NCI-H2171 treated with DMSO at 0.1 percent for 48 hours (cell line): Measurements from ENCODE around the gene SPDYC.
"Not testable (repeated sequence)": the region's sequence is repeated elsewhere in the genome, so short reads cannot be mapped to it uniquely, and the experiment has no call there.

ENCODE experiments used
- DNase-seq: peaks from one replicate; lab custom pipeline; 2025; lab: John Stamatoyannopoulos, UW

The SPDYC gene

DNA sequence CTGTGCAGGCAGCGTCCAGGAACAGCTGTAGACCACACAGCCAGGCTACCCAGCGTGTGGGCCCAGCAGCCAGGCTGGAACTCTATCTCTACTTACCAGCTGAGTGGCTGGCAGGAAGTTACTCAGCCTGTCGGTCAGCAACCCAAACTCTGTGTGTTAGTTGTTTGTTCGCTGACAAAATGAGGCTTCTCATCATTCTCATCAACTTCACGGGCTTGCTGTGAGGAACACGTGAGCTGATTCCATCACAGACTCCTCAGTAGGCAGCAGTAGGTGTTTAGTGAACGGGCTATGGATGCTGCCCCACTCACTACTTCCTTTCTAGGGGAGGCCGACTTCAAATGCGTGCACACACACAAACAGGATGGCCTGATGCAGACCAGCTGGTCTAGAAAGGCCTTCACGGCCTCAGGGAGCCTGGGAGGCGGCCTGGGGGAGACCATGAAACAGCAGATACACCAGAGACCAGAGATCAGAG is 830 bp upstream of the SPDYC start:
- no peak for DNase-seq

DNA sequence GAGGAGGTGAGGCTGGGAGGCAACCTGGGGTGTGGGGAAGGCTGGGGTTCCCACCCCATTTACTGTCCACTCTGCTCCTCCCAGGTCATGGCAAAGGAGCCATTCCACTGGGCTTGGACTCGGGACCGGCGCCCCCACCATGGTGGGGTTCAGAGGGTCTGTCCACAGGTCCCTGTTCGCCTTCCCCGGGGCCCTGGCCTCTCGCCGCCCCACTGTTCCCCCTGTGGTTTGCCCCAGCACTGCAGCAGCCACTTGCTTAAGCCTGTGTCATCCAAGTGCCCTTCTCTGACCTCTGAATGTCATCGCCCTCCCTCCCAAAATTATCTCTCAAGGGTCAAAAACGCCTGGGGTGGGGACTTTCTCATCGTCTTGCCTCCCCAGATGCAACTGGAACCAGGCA is 2.6 kb downstream of the SPDYC start:
- no peak for DNase-seq

GRCh38 chr11:65174571-65175010 is 4.6 kb downstream of the SPDYC start:
- not testable (repeated sequence) for DNase-seq

DNA sequence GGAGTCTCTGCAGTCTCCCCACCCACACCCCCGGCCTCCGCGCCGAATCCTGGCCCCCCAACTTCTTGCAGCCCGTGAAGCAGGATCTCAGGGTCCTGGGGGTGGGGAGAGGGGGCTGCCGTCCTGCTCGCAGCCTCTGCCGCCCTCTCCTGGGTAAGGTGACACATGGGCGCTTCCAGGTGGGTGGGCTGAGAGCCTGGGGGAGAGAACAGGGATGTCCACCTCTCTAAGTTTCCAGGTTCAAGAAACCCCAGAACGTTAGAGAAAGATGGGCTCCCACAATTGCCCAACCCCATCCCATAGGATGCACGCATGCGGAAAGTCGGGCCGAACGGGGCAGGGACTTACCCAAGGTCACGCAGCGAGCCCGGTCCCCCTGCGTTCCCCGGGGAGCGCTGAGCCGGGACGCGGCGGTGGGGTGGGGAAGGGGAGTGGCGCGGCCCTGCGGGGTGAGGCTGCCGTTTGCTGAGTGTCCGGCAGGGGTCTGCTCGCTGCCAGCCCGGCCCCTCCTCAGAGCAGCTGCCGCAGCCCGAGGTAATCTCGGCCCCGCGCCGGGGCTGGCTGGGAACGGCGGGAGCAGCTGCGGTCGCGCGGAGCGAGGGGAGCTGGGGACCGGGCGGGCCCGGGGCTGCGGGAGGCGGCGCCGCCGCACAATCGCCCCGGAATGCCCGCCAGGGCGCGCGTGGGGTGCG is 11.0 kb downstream of the SPDYC start:
- peak; percentile 72 for DNase-seq

DNA sequence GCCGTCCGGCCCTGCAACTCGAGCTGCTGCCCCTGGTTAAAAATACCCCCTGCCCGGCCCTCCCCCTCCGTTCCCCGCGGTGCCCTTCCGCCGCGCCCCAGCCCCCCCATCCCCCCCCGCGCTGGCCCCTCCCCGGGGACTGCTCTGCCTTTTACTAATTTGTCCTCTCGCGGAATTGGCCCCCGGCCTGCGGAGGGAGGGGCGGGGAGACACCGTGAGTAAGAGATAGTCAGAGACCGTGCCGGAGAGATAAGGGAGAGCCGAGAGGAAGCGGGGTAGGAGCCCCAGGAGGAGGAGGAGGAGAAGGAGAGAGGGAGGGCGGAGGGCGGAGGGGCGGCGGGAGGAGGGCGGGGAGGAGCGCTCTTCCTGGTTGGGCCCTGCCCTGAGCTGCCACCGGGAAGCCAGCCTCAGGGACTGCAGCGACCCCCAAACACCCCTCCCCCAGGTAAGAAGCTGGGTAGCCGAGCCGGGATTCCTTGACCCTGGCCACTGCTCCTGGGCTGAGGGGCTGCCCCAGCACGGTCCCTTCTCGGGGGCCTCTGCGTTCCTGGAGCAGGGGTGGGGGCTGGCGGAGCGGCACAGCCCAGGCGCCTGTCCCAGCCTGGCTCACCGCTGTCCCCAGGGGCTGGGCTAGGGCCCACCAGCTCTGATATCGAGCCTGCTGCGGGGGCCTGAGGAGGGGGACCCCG is 11.7 kb downstream of the SPDYC start, which contains the start of gene CAPN1:
Gene CAPN1, plus strand, starts transcription at position 360 of the 689 bp plus-strand sequence. CDS start 774 bp downstream, outside the sequence.
- peak; percentile 76 for DNase-seq

GRCh38 chr11:65182258-65183170 is 12.5 kb downstream of the SPDYC start:
- DNase-seq: peak; percentile 71

- peak; percentile 30 for DNase-seq
Observed at GRCh38 chr11:65183201-65183891, 13.3 kb downstream of the SPDYC start.

DNA sequence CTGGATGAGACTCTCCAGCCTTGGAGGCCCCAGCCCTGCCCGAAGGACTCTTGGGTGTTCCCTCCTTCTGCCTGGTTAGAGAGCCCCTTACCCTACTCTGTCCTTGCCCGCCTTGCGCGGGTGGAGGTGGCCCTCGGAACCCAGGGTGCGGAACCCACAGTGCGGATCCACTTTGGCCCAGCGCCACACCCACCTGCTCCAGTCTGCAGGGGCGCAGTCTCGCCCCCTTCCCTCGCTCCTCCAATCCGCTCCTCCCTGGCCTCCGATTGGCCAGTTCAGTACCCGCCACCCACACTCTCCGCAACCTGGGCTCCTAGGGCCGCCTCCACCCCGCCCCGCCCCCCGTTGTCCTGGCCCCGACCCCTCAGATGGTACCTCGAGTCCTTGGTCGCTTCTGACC is 14.1 kb downstream of the SPDYC start:
- no peak for DNase-seq

DNA sequence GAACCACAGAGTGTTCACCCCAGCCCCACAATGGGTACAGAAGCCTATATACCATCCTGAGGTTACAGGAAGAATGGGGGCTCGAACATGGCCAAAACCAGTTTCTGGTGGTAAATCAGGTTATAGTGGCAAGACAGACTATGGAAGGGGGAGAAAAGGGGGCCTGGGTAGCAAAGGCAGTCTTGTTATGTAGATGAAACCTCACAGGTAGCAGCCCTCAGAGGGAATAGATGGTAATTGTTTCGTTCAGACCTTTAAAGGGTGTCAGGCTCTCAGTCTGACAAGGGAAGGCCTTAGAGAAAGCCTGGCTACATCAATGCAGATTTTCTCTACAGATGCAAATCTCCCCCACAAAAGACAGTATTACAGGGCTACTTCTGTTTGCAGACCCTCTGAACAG is 15.1 kb downstream of the SPDYC start:
- no peak for DNase-seq

DNA sequence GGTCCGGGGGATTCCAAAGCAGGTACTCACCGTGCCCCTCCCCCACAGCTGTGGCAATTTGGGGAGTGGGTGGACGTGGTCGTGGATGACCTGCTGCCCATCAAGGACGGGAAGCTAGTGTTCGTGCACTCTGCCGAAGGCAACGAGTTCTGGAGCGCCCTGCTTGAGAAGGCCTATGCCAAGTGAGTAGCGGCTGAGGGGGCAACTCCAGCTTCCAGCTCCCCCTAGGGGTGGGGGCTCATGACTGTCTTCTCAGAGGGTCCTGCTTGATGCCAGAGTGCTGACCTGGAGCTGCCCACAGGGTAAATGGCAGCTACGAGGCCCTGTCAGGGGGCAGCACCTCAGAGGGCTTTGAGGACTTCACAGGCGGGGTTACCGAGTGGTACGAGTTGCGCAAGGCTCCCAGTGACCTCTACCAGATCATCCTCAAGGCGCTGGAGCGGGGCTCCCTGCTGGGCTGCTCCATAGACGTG is 15.9 kb downstream of the SPDYC start:
- no peak for DNase-seq

GRCh38 chr11:65186701-65187100 is 16.7 kb downstream of the SPDYC start:
- DNase-seq: no peak

DNA sequence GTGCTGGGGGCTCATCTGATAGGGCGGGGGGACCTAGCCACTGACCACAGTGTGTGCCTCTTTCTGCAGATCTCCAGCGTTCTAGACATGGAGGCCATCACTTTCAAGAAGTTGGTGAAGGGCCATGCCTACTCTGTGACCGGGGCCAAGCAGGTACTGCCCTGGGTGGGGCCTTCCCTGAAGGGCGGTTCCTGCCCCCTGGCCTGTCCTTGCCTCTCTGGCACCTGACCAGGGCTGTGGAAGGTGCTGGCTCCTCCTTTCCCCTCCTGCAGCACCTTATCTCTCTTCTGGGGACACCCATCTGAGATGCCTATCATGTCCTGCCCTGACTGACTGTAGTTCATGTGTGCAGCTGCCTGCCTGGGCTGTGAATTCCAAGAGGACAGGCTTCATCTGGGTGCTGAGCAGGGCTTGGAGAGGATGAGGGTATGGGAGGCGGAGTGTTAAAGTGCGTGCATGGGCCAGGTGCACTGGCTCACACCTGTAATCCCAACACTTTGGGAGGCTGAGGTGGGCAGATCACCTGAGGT is 17.2 kb downstream of the SPDYC start:
- no peak for DNase-seq

GRCh38 chr11:65187971-65188461 is 18.0 kb downstream of the SPDYC start:
- DNase-seq: no peak

- DNase-seq: no peak
Observed at GRCh38 chr11:65188486-65188885, 18.5 kb downstream of the SPDYC start.

DNA sequence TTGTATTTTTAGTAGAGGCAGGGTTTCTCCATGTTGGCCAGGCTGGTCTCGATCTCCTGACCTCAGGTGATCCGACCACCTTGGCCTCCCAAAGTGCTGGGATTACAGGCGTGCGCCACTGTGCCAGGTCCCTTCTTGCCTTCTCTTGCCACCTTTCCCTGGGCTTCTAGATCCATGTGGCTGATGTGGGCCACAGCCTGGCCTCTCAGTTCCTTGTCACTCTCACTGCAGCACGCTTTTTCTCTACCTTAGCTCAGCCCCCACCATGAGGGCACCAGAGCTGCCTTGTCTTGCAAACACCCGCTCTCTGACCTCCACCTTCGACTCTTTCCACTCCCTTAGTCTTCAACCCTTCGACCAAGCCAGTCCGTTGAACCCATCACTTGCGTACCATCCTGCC is 19.2 kb downstream of the SPDYC start:
- no peak for DNase-seq

DNA sequence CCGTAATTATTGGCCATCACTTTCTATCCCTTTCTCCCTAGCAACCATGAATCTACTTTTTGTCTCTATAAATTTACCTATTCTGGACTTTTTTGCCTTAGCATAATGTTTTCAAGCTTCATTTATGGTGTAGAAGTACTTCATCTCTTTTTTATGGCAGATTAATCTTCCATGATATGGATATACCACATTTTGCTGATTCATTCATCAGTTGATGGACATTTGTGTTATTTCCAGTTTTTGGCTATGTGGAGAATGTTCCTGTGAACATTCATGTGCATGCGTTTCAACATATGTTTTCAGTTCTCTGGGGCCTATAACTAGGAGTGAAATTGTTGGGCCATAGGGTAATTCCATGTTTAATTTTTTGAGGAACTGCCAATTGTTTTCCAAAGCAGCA is 24.5 kb downstream of the SPDYC start:
- no peak for DNase-seq

GRCh38 chr11:65204143-65204542 is 34.1 kb downstream of the SPDYC start:
- no peak for DNase-seq

- DNase-seq: peak; percentile 41
Observed at GRCh38 chr11:65204646-65205601, 34.9 kb downstream of the SPDYC start.

GRCh38 chr11:65205602-65205967 is 35.6 kb downstream of the SPDYC start:
- no peak for DNase-seq

DNA sequence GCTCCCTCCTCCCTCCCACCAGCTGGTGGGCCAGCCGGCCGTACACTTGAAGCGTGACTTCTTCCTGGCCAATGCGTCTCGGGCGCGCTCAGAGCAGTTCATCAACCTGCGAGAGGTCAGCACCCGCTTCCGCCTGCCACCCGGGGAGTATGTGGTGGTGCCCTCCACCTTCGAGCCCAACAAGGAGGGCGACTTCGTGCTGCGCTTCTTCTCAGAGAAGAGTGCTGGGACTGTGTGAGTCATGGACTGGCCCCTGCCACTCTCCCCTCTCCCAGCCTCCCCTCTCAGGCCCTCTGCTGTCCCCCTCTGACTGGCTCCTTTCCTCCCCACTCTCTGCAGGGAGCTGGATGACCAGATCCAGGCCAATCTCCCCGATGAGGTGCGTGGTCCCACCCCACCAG is 36.4 kb downstream of the SPDYC start:
- no peak for DNase-seq
